HL-60 (cell line): Measurements from ENCODE around the gene GTF3C1.
"Not testable (repeated sequence)": the region's sequence is repeated elsewhere in the genome, so short reads cannot be mapped to it uniquely, and the experiment has no call there.

Experiments
- DNase-seq, 2 experiments: peaks; one replicate each; pipeline ENCODE4 v3.0.0-alpha.2; 2010 to 2020; ENCODE audit warnings: low read depth in 1 of 2, low spot score in 1 of 2
- H3K27ac ChIP-seq: fragments of 250-450 bp; sonication (Bioruptor Pico); replicated peaks from 2 replicates; pipeline ENCODE4 v1.5.1; 2020; ENCODE audit warnings: mild to moderate bottlenecking, moderate library complexity
- H3K27me3 ChIP-seq: fragments of 250-450 bp; sonication (Bioruptor Pico); 2 replicates; pipeline ENCODE4 v1.5.1; 2021; ENCODE audit warnings: mild to moderate bottlenecking, moderate library complexity; ENCODE audit not compliant: insufficient read depth, poor library complexity, severe bottlenecking
- H3K4me3 ChIP-seq: replicated peaks from 2 replicates; pipeline ENCODE4 v1.5.1; 2011; ENCODE audit warnings: mild to moderate bottlenecking, control low read depth, low read length; ENCODE audit not compliant: insufficient read depth
- CTCF ChIP-seq: IDR thresholded peaks from one replicate; pipeline ENCODE4 v1.5.1; 2011; ENCODE audit warnings: low read length, control low read depth, inconsistent platforms; ENCODE audit not compliant: insufficient read depth
- GABPA ChIP-seq: IDR thresholded peaks from 2 replicates; pipeline ENCODE4 v1.6.1; 2012; ENCODE audit warnings: low read depth
- POLR2AphosphoS5 ChIP-seq: IDR thresholded peaks from 2 replicates; pipeline ENCODE4 v1.6.1; 2012; ENCODE audit warnings: low read depth
- REST ChIP-seq: IDR thresholded peaks from 2 replicates; pipeline ENCODE4 v1.6.1; 2012; ENCODE audit warnings: low read depth; ENCODE audit not compliant: insufficient replicate concordance
- SPI1 ChIP-seq: IDR thresholded peaks from 2 replicates; pipeline ENCODE4 v1.6.1; 2012; ENCODE audit warnings: low read depth, mild to moderate bottlenecking, borderline replicate concordance

The GTF3C1 gene

DNA sequence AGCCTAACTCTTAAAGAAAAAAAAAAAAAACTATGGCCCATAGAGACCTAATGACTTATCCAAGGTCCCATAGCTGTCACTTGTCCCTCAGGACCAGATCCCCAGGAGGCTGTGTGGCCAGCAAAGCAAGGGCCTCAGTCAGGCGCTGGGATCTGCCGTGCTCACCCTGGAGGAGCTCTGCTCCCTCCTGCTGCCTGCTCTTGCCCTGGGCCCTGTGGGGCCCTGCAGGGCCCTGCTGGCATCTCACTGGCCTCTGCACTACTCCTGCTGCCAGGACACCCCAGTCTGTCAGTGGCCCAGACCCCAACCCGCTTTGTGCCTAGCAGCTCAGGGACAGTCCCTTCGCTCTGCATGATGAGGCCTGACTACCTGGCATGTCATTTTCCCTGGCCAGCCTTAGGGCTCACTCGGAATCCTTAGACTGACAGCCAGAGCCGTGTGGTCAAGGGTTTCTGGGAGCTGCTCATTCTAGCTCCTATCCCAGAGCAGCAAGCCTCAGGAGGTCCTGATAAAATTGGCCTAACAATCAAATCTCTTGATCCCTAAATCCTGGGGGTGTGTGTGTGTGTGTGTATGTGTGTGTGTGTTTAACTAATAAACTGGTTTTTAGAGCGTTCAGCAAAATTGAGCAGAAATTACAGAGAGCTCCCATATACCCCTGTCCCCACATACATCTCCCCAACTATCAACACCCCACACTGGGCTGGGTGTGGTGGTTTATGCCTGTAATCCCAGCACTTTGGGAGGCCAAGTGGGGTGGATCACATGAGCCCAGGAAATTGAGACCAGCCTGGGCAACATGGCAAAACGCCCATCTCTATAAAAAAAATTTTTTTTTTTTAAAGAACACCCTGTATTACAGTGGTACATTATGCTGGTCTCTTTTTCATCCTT lies 22.0 kb upstream of the GTF3C1 start:
- DNase-seq = no peak
- H3K4me3 ChIP-seq = no peak overlapping the region
- H3K27ac ChIP-seq = no peak overlapping the region
- TF ChIP-seq GABPA = no peak
- no peak for TF ChIP-seq CTCF
- H3K27me3 ChIP-seq = no peaks in the 10 kb centered on the region

DNA sequence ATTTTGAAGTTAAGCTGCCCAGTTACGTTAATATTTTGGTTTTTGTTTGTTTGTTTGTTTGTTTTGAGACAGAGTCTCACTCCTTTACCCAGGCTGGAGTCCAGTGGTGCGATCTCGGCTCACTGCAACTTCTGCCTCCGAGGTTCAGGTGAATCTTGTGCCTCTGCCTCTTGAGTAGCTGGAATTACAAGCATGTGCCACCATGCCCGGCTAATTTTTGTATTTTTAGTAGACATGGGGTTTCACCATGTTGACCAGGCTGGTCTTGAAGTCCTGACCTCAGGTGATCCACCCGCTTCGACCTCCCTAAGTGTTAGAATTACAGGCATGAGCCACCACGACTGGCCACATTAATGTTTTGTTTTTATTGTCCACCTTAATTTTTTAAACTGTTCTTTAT lies 21.3 kb upstream of the GTF3C1 start:
- H3K27me3 ChIP-seq, H3K4me3 ChIP-seq, H3K27ac ChIP-seq, DNase-seq: not testable (repeated sequence)

- DNase-seq = no peak
- TF ChIP-seq REST = no peak
- TF ChIP-seq CTCF = no peak
- no peak for TF ChIP-seq SPI1
- TF ChIP-seq POLR2AphosphoS5 = no peak
- no peak for TF ChIP-seq GABPA
- no peak overlapping the region for H3K27ac ChIP-seq
- no peaks in the 10 kb centered on the region for H3K27me3 ChIP-seq
- H3K4me3 ChIP-seq = no peak overlapping the region
Observed at GRCh38 chr16:27568077-27568476, 18.4 kb upstream of the GTF3C1 start.

GRCh38 chr16:27566417-27566816 lies 16.7 kb upstream of the GTF3C1 start:
- DNase-seq = peak; percentile 63 to 90
- TF ChIP-seq POLR2AphosphoS5 (0 out of 2 replicates have a peak, but pooled peaks have one; percentile 33), CTCF (no peak), SPI1 (peak; percentile 54; the same call in 1 of the 2 replicates), GABPA (no peak), REST (no peak)
- Histone ChIP-seq H3K4me3 (no peak overlapping the region), H3K27me3 (no peaks in the 10 kb centered on the region), H3K27ac (peak overlapping the region; percentile 67)
